Left forelimb (tissue), 1 donor: ENCODE results near the gene SHMT2.
"Not testable (repeated sequence)": the region's sequence is repeated elsewhere in the genome, so short reads cannot be mapped to it uniquely, and the experiment has no call there.

Source experiments
- DNase-seq: peaks from one replicate; pipeline ENCODE4 v3.0.0-alpha.2; 2018; ENCODE audit warnings: low spot score

SHMT2 gene

GRCh38 chr12:57266681-57267080 is 37.2 kb downstream of the SHMT2 start:
- no peak for DNase-seq

GRCh38 chr12:57268264-57268663 is 38.8 kb downstream of the SHMT2 start:
- DNase-seq: no peak

- no peak for DNase-seq
These were observed 41.5 kb downstream of the SHMT2 start for GRCh38 chr12:57270966-57271470.

GRCh38 chr12:57272337-57273151 is 43.0 kb downstream of the SHMT2 start:
- DNase-seq: no peak

GRCh38 chr12:57273516-57273915 is 44.0 kb downstream of the SHMT2 start:
- DNase-seq: no peak

GRCh38 chr12:57276233-57276632 is 46.7 kb downstream of the SHMT2 start:
- not testable (repeated sequence) for DNase-seq

- DNase-seq: no peak
These were observed 47.5 kb downstream of the SHMT2 start for GRCh38 chr12:57276935-57277563.

- no peak for DNase-seq
These were observed 49.2 kb downstream of the SHMT2 start for GRCh38 chr12:57278465-57279381.

GRCh38 chr12:57280211-57281062 is 50.9 kb downstream of the SHMT2 start:
- DNase-seq: no peak

GRCh38 chr12:57282073-57282472 is 52.6 kb downstream of the SHMT2 start:
- DNase-seq: not testable (repeated sequence)
